Endothelial cell of umbilical vein (primary cell): ENCODE measurements around the gene GFPT2. TPM values are rescaled to one million over a fixed set of nuclear protein-coding genes. Genes with fewer than 3 reads are reported as not detected.

Experiments
- BruUV-seq: library from RNA; stranded (reverse); fragments of 400-500 nt; replicated peaks from 2 replicates; lab custom pipeline; 2021; lab: Mats Ljungman, UMichigan
- CTCF ChIA-PET: fragments of 300-600, 350-600 bp; sonication (Branson Sonifier 250); formaldehyde crosslinking; loops from one replicate; lab custom pipeline; 2021; ENCODE audit warnings: antibody characterized with exemption, inconsistent platforms; lab: Charles Lee
- POLR2A ChIA-PET: fragments of 300-600, 350-600 bp; sonication (Branson Sonifier 250); formaldehyde crosslinking; loops from one replicate; lab custom pipeline; 2021; ENCODE audit warnings: antibody characterized with exemption, inconsistent platforms; lab: Charles Lee
- DNase-seq: peaks from one replicate; pipeline ENCODE4 v3.0.0-alpha.2; 2011; ENCODE audit warnings: low read depth, low spot score
- FAIRE-seq: peaks from 2 replicates; lab custom pipeline; 2011; peaks lifted over from hg19 to GRCh38; lab: Jason Lieb, UNC
- H2AFZ ChIP-seq: 2 replicates; pipeline ENCODE4 v1.6.0; 2012; ENCODE audit warnings: low read depth, low read length, control low read depth, inconsistent platforms
- H3K27ac ChIP-seq: 2 replicates; pipeline ENCODE4 v1.5.1; 2011; ENCODE audit warnings: low read depth, mild to moderate bottlenecking, control low read depth, low read length, moderate library complexity; ENCODE audit not compliant: insufficient read depth
- H3K27me3 ChIP-seq, 2 experiments: 2 replicates each; pipeline versions ENCODE4 v1.6.0 to v1.6.1; 2011; ENCODE audit warnings: low read length in 2 of 2, mixed read lengths in 1 of 2; ENCODE audit not compliant: control insufficient read depth in 2 of 2, insufficient read depth in 2 of 2
- H3K36me3 ChIP-seq, 2 experiments: 2 replicates in 1 of 2; 3 replicates in 1 of 2; pipeline ENCODE4 v1.5.1; 2011; ENCODE audit warnings: low read length in 2 of 2, mild to moderate bottlenecking in 1 of 2, moderate library complexity in 1 of 2; ENCODE audit not compliant: control insufficient read depth in 2 of 2, insufficient read depth in 2 of 2; ENCODE audit errors: extremely low read depth in 1 of 2
- H3K4me1 ChIP-seq: 3 replicates; pipeline ENCODE4 v1.5.1; 2011; ENCODE audit warnings: mild to moderate bottlenecking, low read length; ENCODE audit not compliant: control insufficient read depth, insufficient read depth; ENCODE audit errors: extremely low read depth
- H3K4me2 ChIP-seq: 2 replicates; pipeline ENCODE4 v1.6.1; 2011; ENCODE audit warnings: low read length, control low read depth, mixed read lengths; ENCODE audit not compliant: insufficient read depth
- H3K4me3 ChIP-seq, 3 experiments: fragments of 200-600 bp in 1 of 3; sonication (generic), shearing (Covaris generic) in 1 of 3; replicated peaks in 1 of 3; 2 replicates each; pipeline ENCODE4 v1.5.1; 2011 to 2016; ENCODE audit warnings: control low read depth in 3 of 3, low read length in 3 of 3, mild to moderate bottlenecking in 2 of 3, inconsistent platforms in 1 of 3, low read depth in 1 of 3, moderate library complexity in 1 of 3; ENCODE audit not compliant: insufficient read depth in 1 of 3
- H3K79me2 ChIP-seq: 2 replicates; pipeline ENCODE4 v1.6.0; 2012; ENCODE audit warnings: low read length, inconsistent platforms; ENCODE audit not compliant: control insufficient read depth, insufficient read depth
- H3K9ac ChIP-seq: replicated peaks from 2 replicates; pipeline ENCODE3; 2011; ENCODE audit warnings: low read length, control low read depth; ENCODE audit not compliant: insufficient read depth; ENCODE audit errors: extremely low read depth
- H3K9me1 ChIP-seq: replicated peaks from 3 replicates; pipeline ENCODE4 v1.6.0; 2011; ENCODE audit warnings: mild to moderate bottlenecking, low read length; ENCODE audit not compliant: control insufficient read depth, insufficient read depth; ENCODE audit errors: extremely low read depth
- H3K9me3 ChIP-seq: replicated peaks from 2 replicates; pipeline ENCODE4 v1.5.1; 2012; ENCODE audit warnings: low read length, inconsistent platforms; ENCODE audit not compliant: control insufficient read depth, insufficient read depth
- H4K20me1 ChIP-seq: replicated peaks from 2 replicates; pipeline ENCODE3; 2011; ENCODE audit warnings: mild to moderate bottlenecking, low read length; ENCODE audit not compliant: control insufficient read depth, insufficient read depth; ENCODE audit errors: extremely low read depth
- EZH2 ChIP-seq: IDR thresholded peaks from 2 replicates; pipeline ENCODE4 v1.6.1; 2012; ENCODE audit warnings: borderline replicate concordance, low read depth, mild to moderate bottlenecking, moderate library complexity, low read length, inconsistent platforms; ENCODE audit not compliant: severe bottlenecking
- FOS ChIP-seq: IDR thresholded peaks from 2 replicates; pipeline ENCODE4 v1.6.1; 2011; ENCODE audit warnings: mild to moderate bottlenecking, low read length, moderate library complexity, borderline replicate concordance; ENCODE audit not compliant: insufficient read depth
- GATA2 ChIP-seq: IDR thresholded peaks from 2 replicates; pipeline ENCODE4 v1.7.0; 2011; ENCODE audit warnings: low read depth, mild to moderate bottlenecking, moderate library complexity, mixed read lengths, low read length; ENCODE audit not compliant: insufficient read length, insufficient read depth
- JUN ChIP-seq: IDR thresholded peaks from 2 replicates; pipeline ENCODE4 v1.6.1; 2011; ENCODE audit warnings: borderline replicate concordance, low read depth; ENCODE audit not compliant: insufficient read length, insufficient read depth
- MYC ChIP-seq: IDR thresholded peaks from one replicate; pipeline ENCODE4 v1.6.1; 2011; ENCODE audit warnings: mild to moderate bottlenecking, low read depth, low read length
- POLR2A ChIP-seq: IDR thresholded peaks from 2 replicates; pipeline ENCODE4 v1.6.1; 2012; ENCODE audit warnings: low read depth, mild to moderate bottlenecking, control low read depth, low read length
- POLR2AphosphoS5 ChIP-seq: IDR thresholded peaks from 2 replicates; pipeline ENCODE4 v1.6.1; 2012; ENCODE audit warnings: low read depth, mild to moderate bottlenecking, control low read depth, low read length, moderate library complexity; ENCODE audit not compliant: insufficient read depth
- dilution Hi-C: fragments of 300-500 bp; cut with MboI; formaldehyde crosslinking; loops from one replicate; pipeline ENCODE4 v1.15.0; 2019; ENCODE audit warnings: low sequenced_read_pairs; ENCODE audit not compliant: extremely low pct_ligation_motif_present
- intact Hi-C: fragments of 100-400 bp; cut with micrococcal nuclease; formaldehyde crosslinking; loops from one replicate; pipeline ENCODE4 v1.10.0; 2022
- polyA plus RNA-seq, 4 experiments: library from polyadenylated mRNA; depleted of rRNA in 3 of 4; stranded (reverse) in 3 of 4; unstranded in 1 of 4; fragments of >200 nt; gene quantifications; 2 replicates each; pipeline versions ENCODE4 v1.2.1 to v1.2.3, GENCODE V29; 2011 to 2012; ENCODE audit warnings: missing spikeins in 1 of 4
- total RNA-seq: library from RNA; stranded (reverse); gene quantifications from 2 replicates; pipeline ENCODE4 v1.2.3, GENCODE V29; 2021
- TF ChIP-seq, protein P1 (sequence below), 2 donors: IDR thresholded peaks; 1 replicate in 1 of 2; 2 replicates in 1 of 2; pipeline ENCODE4 v1.5.1; 2011; ENCODE audit warnings: low read length in 2 of 2, mild to moderate bottlenecking in 2 of 2, moderate library complexity in 2 of 2, control low read depth in 1 of 2, inconsistent platforms in 1 of 2, low read depth in 1 of 2; ENCODE audit not compliant: insufficient read depth in 1 of 2; ENCODE audit errors: extremely low read depth in 1 of 2
- TF ChIP-seq, protein P2 (sequence below): IDR thresholded peaks from 2 replicates; pipeline ENCODE4 v1.6.1; 2011; ENCODE audit not compliant: insufficient read depth, insufficient read length

Gene GFPT2
- total and polyA plus RNA-seq, 2 donors (not counting 3 experiments of a cell fraction or from before 2014, with no cell fraction given), result 4.3 to 4.5 TPM

DNA sequence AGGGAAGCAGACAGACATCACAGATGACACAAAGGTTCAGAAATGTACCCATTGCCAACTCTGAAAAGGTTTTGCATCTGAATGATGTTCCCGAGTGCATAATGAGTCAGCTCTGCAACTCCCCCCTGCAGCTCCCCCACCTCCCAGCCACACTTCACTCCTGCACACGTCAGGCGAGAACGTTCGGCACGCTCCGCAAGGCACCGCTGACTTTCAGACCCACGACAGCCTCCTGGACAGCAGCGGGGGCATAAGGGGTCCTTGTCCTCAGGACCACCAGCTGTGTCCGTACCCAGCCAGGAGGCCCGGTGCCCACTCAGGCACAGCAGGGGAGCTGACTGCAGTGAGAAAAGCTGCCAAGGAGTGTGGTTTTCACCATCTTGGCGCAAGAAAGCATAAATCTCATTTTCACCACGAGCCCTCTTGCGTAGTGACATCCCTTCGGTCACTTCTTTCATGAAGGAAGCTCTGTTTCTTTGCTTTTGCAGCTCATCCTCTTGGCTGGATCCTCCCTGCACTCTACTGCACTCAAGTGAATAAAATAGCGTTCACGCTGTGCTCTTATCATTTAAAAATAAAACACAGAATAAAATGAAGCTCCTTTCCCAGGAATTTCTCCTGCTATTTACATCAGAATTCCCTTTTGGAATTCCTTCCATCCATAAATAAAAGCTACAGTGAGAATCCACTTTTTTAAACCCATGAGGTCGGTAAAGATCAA, 9.9 kb downstream of the GFPT2 start:
- POLR2A ChIA-PET, result no interaction called here
- no peak overlapping the region for H2AFZ ChIP-seq
- dilution Hi-C loops, result no loop called here

More for the DNA sequence above, 9.9 kb downstream of the GFPT2 start:
- BruUV-seq, result no TSS peak
- no peaks in the 10 kb centered on the region for H3K9me1 ChIP-seq
- TF ChIP-seq POLR2A (no peak), FOS (no peak), EZH2 (no peak), JUN (no peak), POLR2AphosphoS5 (no peak), MYC (no peak), GATA2 (no peak)
- TF ChIP-seq, protein P1, sequence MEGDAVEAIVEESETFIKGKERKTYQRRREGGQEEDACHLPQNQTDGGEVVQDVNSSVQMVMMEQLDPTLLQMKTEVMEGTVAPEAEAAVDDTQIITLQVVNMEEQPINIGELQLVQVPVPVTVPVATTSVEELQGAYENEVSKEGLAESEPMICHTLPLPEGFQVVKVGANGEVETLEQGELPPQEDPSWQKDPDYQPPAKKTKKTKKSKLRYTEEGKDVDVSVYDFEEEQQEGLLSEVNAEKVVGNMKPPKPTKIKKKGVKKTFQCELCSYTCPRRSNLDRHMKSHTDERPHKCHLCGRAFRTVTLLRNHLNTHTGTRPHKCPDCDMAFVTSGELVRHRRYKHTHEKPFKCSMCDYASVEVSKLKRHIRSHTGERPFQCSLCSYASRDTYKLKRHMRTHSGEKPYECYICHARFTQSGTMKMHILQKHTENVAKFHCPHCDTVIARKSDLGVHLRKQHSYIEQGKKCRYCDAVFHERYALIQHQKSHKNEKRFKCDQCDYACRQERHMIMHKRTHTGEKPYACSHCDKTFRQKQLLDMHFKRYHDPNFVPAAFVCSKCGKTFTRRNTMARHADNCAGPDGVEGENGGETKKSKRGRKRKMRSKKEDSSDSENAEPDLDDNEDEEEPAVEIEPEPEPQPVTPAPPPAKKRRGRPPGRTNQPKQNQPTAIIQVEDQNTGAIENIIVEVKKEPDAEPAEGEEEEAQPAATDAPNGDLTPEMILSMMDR (IDR thresholded peaks at IDR 0.05; ENCODE audit: extremely low read depth in 1 of 2, insufficient read depth in 1 of 2, low read depth in 1 of 2, low read length in 2 of 2), result no peak
- TF ChIP-seq, protein P2, sequence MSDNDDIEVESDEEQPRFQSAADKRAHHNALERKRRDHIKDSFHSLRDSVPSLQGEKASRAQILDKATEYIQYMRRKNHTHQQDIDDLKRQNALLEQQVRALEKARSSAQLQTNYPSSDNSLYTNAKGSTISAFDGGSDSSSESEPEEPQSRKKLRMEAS, result no peak
- H3K27ac ChIP-seq, result no peak overlapping the region
- H3K4me3 ChIP-seq, result no peak overlapping the region
- CTCF ChIA-PET, result interaction anchor here (1.4 to 2.5 kb wide), 4 partner anchors 11 to 27 kb away, joined by 4 to 18 read pairs (median 8); no protein-coding TSS in a partner anchor
- H3K9ac ChIP-seq, result no peak overlapping the region
- no peaks in the 10 kb centered on the region for H4K20me1 ChIP-seq
- peaks cover 0 to 2% of the 10 kb centered on the region in 2 experiments for H3K27me3 ChIP-seq
- no peaks in the 10 kb centered on the region for H3K36me3 ChIP-seq
- intact Hi-C loops, result no loop called here
- no peaks in the 10 kb centered on the region for H3K4me1 ChIP-seq
- FAIRE-seq (no peak), DNase-seq (no peak)
- no peaks in the 10 kb centered on the region for H3K9me3 ChIP-seq
- no peaks in the 10 kb centered on the region for H3K79me2 ChIP-seq
- H3K4me2 ChIP-seq, result no peak overlapping the region
